Heart left ventricle (tissue), 16 donors: ENCODE data around the gene MTUS2. TPM values are rescaled to one million over a fixed set of nuclear protein-coding genes. Genes with fewer than 3 reads are reported as not detected.

Experiments
- ATAC-seq, 4 donors: fragments of 200-7000 bp; cut with Tn5 transposase; one replicate each; pipeline ENCODE4 v1.9.1; 2020 to 2022; ENCODE audit warnings: moderate library complexity in 4 of 4, mild to moderate bottlenecking in 3 of 4, moderate number of reproducible peaks in 1 of 4
- DNase-seq, 5 donors: peaks; one replicate each; pipeline ENCODE4 v3.0.0-alpha.2; 2020
- H3K27ac ChIP-seq, 12 donors: fragments of 200-600 bp; sonication (generic) in 4 of 12; one replicate each; pipeline versions ENCODE4 v1.5.0 to v1.8.0; 2016 to 2022; ENCODE audit warnings: mild to moderate bottlenecking in 2 of 12
- H3K27me3 ChIP-seq, 9 donors: fragments of 200-600 bp; sonication (generic) in 2 of 9; one replicate each; pipeline versions ENCODE4 v1.5.1 to v1.8.0; 2016 to 2022; ENCODE audit warnings: mild to moderate bottlenecking in 3 of 9
- H3K36me3 ChIP-seq, 9 donors: fragments of 200-600 bp; sonication (generic) in 2 of 9; one replicate each; pipeline versions ENCODE4 v1.5.0 to v1.8.0; 2018 to 2022; ENCODE audit warnings: mild to moderate bottlenecking in 2 of 9
- H3K4me1 ChIP-seq, 12 donors: fragments of 200-600 bp; sonication (generic) in 4 of 12; one replicate each; pipeline versions ENCODE4 v1.5.0 to v1.8.0; 2016 to 2022; ENCODE audit warnings: mild to moderate bottlenecking in 3 of 12
- H3K4me3 ChIP-seq, 12 donors: fragments of 200-600 bp; sonication (generic) in 4 of 12; one replicate each; pipeline versions ENCODE4 v1.5.0 to v1.8.0; 2017 to 2022; ENCODE audit warnings: mild to moderate bottlenecking in 9 of 12, moderate library complexity in 4 of 12
- H3K9me3 ChIP-seq, 12 donors: fragments of 200-600 bp; sonication (generic) in 4 of 12; one replicate each; pipeline versions ENCODE4 v1.5.0 to v1.8.0; 2016 to 2022; ENCODE audit warnings: mild to moderate bottlenecking in 1 of 12
- POLR2A ChIP-seq, 2 donors: fragments of 450-650 bp; IDR thresholded peaks; one replicate each; pipeline ENCODE4 v1.6.1; 2017; ENCODE audit warnings: antibody characterized with exemption in 2 of 2, mild to moderate bottlenecking in 2 of 2, moderate library complexity in 2 of 2
- WGBS, 4 donors: extraction: QIAGEN DNeasy Blood & Tissue Kit in 2 of 4; methylation state at CpG; one replicate each; pipeline versions ENCODE4 v1.1.5 to v1.1.7; 2013 to 2018; 5-methylcytosine and 5-hydroxymethylcytosine counted together
- intact Hi-C, 10 donors: fragments of 100-400 bp; cut with DNase I; formaldehyde crosslinking; loops; one replicate each; pipeline versions ENCODE4 v1.11.1 to v1.14.2; 2022
- polyA plus RNA-seq, 2 donors: library from polyadenylated mRNA; stranded (reverse); fragments of 200-250 nt; gene quantifications; one replicate each; pipeline ENCODE4 v1.2.3, GENCODE V29; 2013
- total RNA-seq, 9 donors: library from RNA; depleted of rRNA in 2 of 9; stranded (reverse); fragments of >200 nt in 2 of 9; fragmentation: NEBNext Ultra II Directional in 3 of 9; extraction: Animal tissue kit (Norgen Biotek cat#: 25700) in 3 of 9; gene quantifications; one replicate each; pipeline versions ENCODE4 v1.1.0 to v1.2.4, GENCODE V29; 2016 to 2023
- TF ChIP-seq, protein P1 (sequence below), 12 donors: fragments of 200-600 bp; sonication (generic) in 4 of 12; IDR thresholded peaks; one replicate each; pipeline versions ENCODE4 v1.5.0 to v1.8.0; 2018 to 2022; ENCODE audit warnings: antibody characterized with exemption in 12 of 12, mild to moderate bottlenecking in 5 of 12
- donor health status: ischemic (EF 13 %, LVEDD 7.1; RV severe dilation, severe dysfunction).
- donor health status: healthy with polysubstance abuse.
- donor health status: DM: no; HTN: yes; CAD: no.
- donor health status: DM: no; HTN: no; CAD: no.
- donor health status: ischemic (EF 25% LVEDD 6.9; RV normal size, moderate dysfunction).
- donor health status: ischemic (EF 25% LVEDD 5.7; RV mildly dilated, moderate dysfunction).
- donor health status: healthy.
- donor health status: DM: yes; HTN: yes; CAD: no.
- donor health status: ischemic (EF 35%, LVEDD 5.7; RV mildly dilated, moderate dysfunction).
- donor health status: nonischemic (EF 11% LVEDD 7.7; RV severe dilation, severe dysfunction).
- donor health status: DM: yes; HTN: yes; CAD: no.
- donor health status: PGD.
- donor health status: ischemic (EF 29% LVEDD 5.4; RV normal size, mild dysfunction).
- donor health status: nonischemic (EF 23%, LVEDD 6.1; RV moderate dilation, normal function).

Gene MTUS2
- total and polyA plus RNA-seq, 11 donors, result 28.7 to 174 (median 67.9) TPM

DNA sequence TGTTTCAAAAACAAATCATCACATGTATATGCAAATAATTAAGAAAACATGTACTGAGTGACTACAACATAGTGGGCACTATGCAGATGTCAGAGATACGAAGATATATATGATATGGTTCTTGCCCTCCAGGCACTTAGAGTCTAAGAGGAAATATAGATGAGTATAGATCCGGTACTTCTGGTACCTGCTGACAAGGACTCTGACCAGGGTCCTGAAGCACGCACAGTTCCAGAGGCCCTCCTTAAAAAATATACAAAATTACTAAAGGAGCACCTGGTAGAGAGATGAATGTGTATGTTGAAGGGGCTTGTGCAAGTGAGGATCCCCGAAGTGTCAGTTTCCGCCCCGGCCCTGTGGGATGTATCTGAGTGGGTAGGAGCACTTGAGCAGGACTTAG lies 31.3 kb downstream of the MTUS2 start:
- H3K36me3 ChIP-seq, result no peaks in the 10 kb centered on the region
- H3K9me3 ChIP-seq, result no peaks in the 10 kb centered on the region
- 72 to 82% (median 72%) methylated on average over 6 of the region's 6 CpGs for WGBS, 4 donors
- no peak overlapping the region for H3K4me3 ChIP-seq
- intact Hi-C loops, result no loop called here
- peaks cover 0 to 4% (median 0%) of the 10 kb centered on the region in 9 donors for H3K27me3 ChIP-seq
- DNase-seq (no peak), ATAC-seq (no peak)
- H3K4me1 ChIP-seq, result peaks cover 0 to 5% (median 0%) of the 10 kb centered on the region in 12 donors
- H3K27ac ChIP-seq, result no peak overlapping the region
- TF ChIP-seq, protein P1, sequence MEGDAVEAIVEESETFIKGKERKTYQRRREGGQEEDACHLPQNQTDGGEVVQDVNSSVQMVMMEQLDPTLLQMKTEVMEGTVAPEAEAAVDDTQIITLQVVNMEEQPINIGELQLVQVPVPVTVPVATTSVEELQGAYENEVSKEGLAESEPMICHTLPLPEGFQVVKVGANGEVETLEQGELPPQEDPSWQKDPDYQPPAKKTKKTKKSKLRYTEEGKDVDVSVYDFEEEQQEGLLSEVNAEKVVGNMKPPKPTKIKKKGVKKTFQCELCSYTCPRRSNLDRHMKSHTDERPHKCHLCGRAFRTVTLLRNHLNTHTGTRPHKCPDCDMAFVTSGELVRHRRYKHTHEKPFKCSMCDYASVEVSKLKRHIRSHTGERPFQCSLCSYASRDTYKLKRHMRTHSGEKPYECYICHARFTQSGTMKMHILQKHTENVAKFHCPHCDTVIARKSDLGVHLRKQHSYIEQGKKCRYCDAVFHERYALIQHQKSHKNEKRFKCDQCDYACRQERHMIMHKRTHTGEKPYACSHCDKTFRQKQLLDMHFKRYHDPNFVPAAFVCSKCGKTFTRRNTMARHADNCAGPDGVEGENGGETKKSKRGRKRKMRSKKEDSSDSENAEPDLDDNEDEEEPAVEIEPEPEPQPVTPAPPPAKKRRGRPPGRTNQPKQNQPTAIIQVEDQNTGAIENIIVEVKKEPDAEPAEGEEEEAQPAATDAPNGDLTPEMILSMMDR (IDR thresholded peaks at IDR 0.05), result no peak
- no peak for TF ChIP-seq POLR2A (IDR thresholded peaks at IDR 0.05)

DNA sequence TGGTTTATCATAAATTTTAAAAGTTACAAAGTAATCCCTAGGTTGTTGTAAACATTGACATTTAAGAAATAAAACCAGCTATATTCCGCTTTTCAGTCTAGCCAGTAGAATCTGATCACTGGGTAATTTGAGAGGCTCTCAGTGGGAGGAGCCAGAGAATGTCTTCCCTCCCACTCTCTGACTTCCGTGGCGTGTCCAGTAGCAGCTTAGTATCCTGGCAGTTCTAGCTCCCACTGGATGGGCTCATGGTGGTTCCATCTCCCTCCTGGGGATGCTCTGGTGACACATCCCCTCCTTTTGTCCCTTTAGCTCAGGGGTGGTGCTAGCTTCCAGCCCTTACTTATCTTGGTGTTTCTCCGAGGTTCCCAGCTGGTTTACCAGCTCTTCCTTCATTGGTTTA lies 34.5 kb downstream of the MTUS2 start:
- ATAC-seq (no peak), DNase-seq (no peak)
- Histone ChIP-seq H3K27ac (no peak overlapping the region), H3K4me3 (no peak overlapping the region), H3K27me3 (no peaks in the 10 kb centered on the region), H3K36me3 (no peaks in the 10 kb centered on the region), H3K4me1 (no peaks in the 10 kb centered on the region), H3K9me3 (no peaks in the 10 kb centered on the region)
- 65 to 76% (median 71%) methylated on average over 4 of the region's 4 CpGs for WGBS, 4 donors
- intact Hi-C loops, result no loop called here
- TF ChIP-seq POLR2A (IDR thresholded peaks at IDR 0.05), result no peak
- TF ChIP-seq, protein P1 (IDR thresholded peaks at IDR 0.05), result no peak

DNA sequence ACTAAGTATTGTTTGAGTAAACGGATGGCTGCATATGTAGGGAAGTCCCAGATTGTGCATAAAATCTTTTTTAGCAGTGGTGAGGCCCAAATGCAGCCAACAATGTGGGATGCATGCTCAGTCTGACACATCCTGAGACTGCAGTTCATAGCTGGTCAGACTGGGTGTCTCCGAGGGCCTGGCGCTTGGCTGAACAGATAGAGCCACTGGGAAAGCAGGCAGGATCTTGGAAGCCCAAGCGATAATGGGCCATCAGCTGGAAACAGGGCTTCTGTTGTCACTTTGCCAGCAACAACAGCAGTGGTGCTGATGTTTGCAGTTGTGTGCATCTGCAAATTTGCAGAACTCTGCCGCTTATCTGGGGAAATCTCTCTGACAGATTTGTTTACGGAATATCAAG lies 36.1 kb downstream of the MTUS2 start:
- 53 to 71% (median 64%) methylated on average over 6 of the region's 6 CpGs for WGBS, 4 donors
- Histone ChIP-seq H3K27me3 (no peaks in the 10 kb centered on the region), H3K27ac (no peak overlapping the region), H3K36me3 (no peaks in the 10 kb centered on the region), H3K4me1 (no peaks in the 10 kb centered on the region), H3K4me3 (no peak overlapping the region), H3K9me3 (no peaks in the 10 kb centered on the region)
- TF ChIP-seq POLR2A (IDR thresholded peaks at IDR 0.05), result no peak
- TF ChIP-seq, protein P1 (IDR thresholded peaks at IDR 0.05), result no peak
- DNase-seq, result no peak
- intact Hi-C loops, result no loop called here
- no peak for ATAC-seq

DNA sequence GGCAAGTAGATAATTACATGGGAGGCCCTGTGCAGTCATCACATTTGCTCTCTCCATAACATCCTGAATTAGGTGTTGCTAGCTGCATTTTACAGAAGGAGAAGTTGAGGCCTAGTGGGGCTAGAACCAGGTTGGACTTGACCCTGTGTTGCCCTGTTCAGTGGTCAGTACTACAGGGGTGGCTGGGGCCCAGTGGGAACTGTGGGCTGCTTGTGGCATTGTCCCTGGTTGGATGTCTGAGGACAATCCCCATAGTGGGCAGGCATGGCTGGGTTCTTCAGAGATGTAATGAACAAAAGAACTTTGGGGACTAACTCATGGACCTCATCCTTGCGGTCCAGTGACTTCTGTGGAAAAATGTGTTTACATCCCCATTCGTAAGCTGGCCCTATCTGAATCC lies 38.9 kb downstream of the MTUS2 start:
- no peak overlapping the region for H3K27ac ChIP-seq
- intact Hi-C loops, result no loop called here
- no peaks in the 10 kb centered on the region for H3K27me3 ChIP-seq
- WGBS, 4 donors, result 88 to 96% (median 89%) methylated on average over 2 of the region's 2 CpGs
- H3K9me3 ChIP-seq, result no peaks in the 10 kb centered on the region
- no peak overlapping the region for H3K4me3 ChIP-seq
- no peak for ATAC-seq
- H3K36me3 ChIP-seq, result no peaks in the 10 kb centered on the region
- no peak for DNase-seq
- TF ChIP-seq, protein P1 (IDR thresholded peaks at IDR 0.05), result no peak
- TF ChIP-seq POLR2A (IDR thresholded peaks at IDR 0.05), result no peak
- H3K4me1 ChIP-seq, result no peaks in the 10 kb centered on the region
